Non-pigmented ciliary epithelial cell (primary cell): ENCODE results near the gene PTPN4.

ENCODE experiments used
- DNase-seq: peaks from one replicate; pipeline ENCODE4 v3.0.0-alpha.2; 2010; ENCODE audit warnings: low read depth

PTPN4 gene

GRCh38 chr2:119734047-119734446 is 25.7 kb upstream of the PTPN4 start:
- DNase-seq = no peak

GRCh38 chr2:119735565-119735964 is 24.2 kb upstream of the PTPN4 start:
- no peak for DNase-seq

- no peak for DNase-seq
Observed at GRCh38 chr2:119736021-119736420, 23.7 kb upstream of the PTPN4 start.

- DNase-seq = no peak
Observed at GRCh38 chr2:119739580-119740255, 20.0 kb upstream of the PTPN4 start.

- DNase-seq = no peak
Observed at GRCh38 chr2:119741001-119741400, 18.7 kb upstream of the PTPN4 start.

- no peak for DNase-seq
Observed at GRCh38 chr2:119741868-119742267, 17.9 kb upstream of the PTPN4 start.

- DNase-seq = no peak
Observed at GRCh38 chr2:119744335-119744939, 15.3 kb upstream of the PTPN4 start.

GRCh38 chr2:119745566-119745965 is 14.2 kb upstream of the PTPN4 start:
- no peak for DNase-seq

- no peak for DNase-seq
Observed at GRCh38 chr2:119746836-119747686, 12.7 kb upstream of the PTPN4 start.

GRCh38 chr2:119748135-119748534 is 11.6 kb upstream of the PTPN4 start:
- DNase-seq = no peak

- DNase-seq = no peak
Observed at GRCh38 chr2:119749477-119750012, 10.2 kb upstream of the PTPN4 start.

- no peak for DNase-seq
Observed at GRCh38 chr2:119751706-119752105, 8.0 kb upstream of the PTPN4 start.

- no peak for DNase-seq
Observed at GRCh38 chr2:119753041-119753929, 6.4 kb upstream of the PTPN4 start.

- no peak for DNase-seq
Observed at GRCh38 chr2:119753930-119754321, 5.8 kb upstream of the PTPN4 start.

GRCh38 chr2:119755906-119756305 is 3.8 kb upstream of the PTPN4 start:
- no peak for DNase-seq

- no peak for DNase-seq
Observed at GRCh38 chr2:119756837-119757236, 2.9 kb upstream of the PTPN4 start.

GRCh38 chr2:119758881-119759450 is 756 bp upstream of the PTPN4 start:
- no peak for DNase-seq

GRCh38 chr2:119760237-119760955 is 674 bp downstream of the PTPN4 start:
- DNase-seq = no peak

- no peak for DNase-seq
Observed at GRCh38 chr2:119760956-119761275, 1.2 kb downstream of the PTPN4 start.

- no peak for DNase-seq
Observed at GRCh38 chr2:119764832-119765231, 5.1 kb downstream of the PTPN4 start.

- DNase-seq = no peak
Observed at GRCh38 chr2:119765433-119766002, 5.8 kb downstream of the PTPN4 start.
